GF-D8 (cell line): Measurements from ENCODE around the gene DEFB132.
A peak's percentile ranks its signal among the peaks of the same experiment; 100 is the strongest.

Experiments
- DNase-seq: peaks from one replicate; lab custom pipeline; 2025; lab: John Stamatoyannopoulos, UW

The DEFB132 gene

GRCh38 chr20:297098-297924 is 39.8 kb downstream of the DEFB132 start, which contains the start of gene ZCCHC3:
ZCCHC3 (plus strand) TSS chr20:297570; CDS start chr20:297587, 17 bp downstream.
- peak; percentile 92 for DNase-seq

GRCh38 chr20:297925-298775 is 40.6 kb downstream of the DEFB132 start:
- no peak for DNase-seq

GRCh38 chr20:298776-299391 is 41.4 kb downstream of the DEFB132 start:
- no peak for DNase-seq

GRCh38 chr20:300345-300990 is 42.9 kb downstream of the DEFB132 start:
- no peak for DNase-seq

GRCh38 chr20:301886-302848 is 44.6 kb downstream of the DEFB132 start:
- DNase-seq: no peak

- DNase-seq: no peak
Observed at GRCh38 chr20:305745-306144, 48.2 kb downstream of the DEFB132 start.

GRCh38 chr20:308427-309038 is 51.0 kb downstream of the DEFB132 start:
- no peak for DNase-seq

- DNase-seq: peak; percentile 71
Observed at GRCh38 chr20:309306-309840, 51.8 kb downstream of the DEFB132 start.

- DNase-seq: peak; percentile 97
Observed at GRCh38 chr20:309841-310644, 52.5 kb downstream of the DEFB132 start.

- no peak for DNase-seq
Observed at GRCh38 chr20:310645-311044, 53.1 kb downstream of the DEFB132 start.
